ENCODE data around the gene NBAS.
"Not testable (repeated sequence)": the region's sequence is repeated elsewhere in the genome, so short reads cannot be mapped to it uniquely, and the experiment has no call there.

NBAS gene

GRCh38 chr2:15299904-15300520 is 261.1 kb downstream of the NBAS start:
- no peak for ATAC-seq

GRCh38 chr2:15298770-15299169 is 262.4 kb downstream of the NBAS start:
- no peak for ATAC-seq

GRCh38 chr2:15293262-15293937 is 267.7 kb downstream of the NBAS start:
- ATAC-seq: no peak

- no peak for ATAC-seq
Observed at GRCh38 chr2:15287447-15288184, 273.5 kb downstream of the NBAS start.

GRCh38 chr2:15284614-15285013 is 276.5 kb downstream of the NBAS start:
- no peak for ATAC-seq

GRCh38 chr2:15281681-15282080 is 279.5 kb downstream of the NBAS start:
- no peak for ATAC-seq

GRCh38 chr2:15279201-15279876 is 281.8 kb downstream of the NBAS start:
- no peak for ATAC-seq

GRCh38 chr2:15278296-15278695 is 282.8 kb downstream of the NBAS start:
- ATAC-seq: no peak

GRCh38 chr2:15275346-15275745 is 285.8 kb downstream of the NBAS start:
- no peak for ATAC-seq

- ATAC-seq: no peak
Observed at GRCh38 chr2:15273452-15273851, 287.7 kb downstream of the NBAS start.

GRCh38 chr2:15272942-15273341 is 288.2 kb downstream of the NBAS start:
- ATAC-seq: no peak

- no peak for ATAC-seq
Observed at GRCh38 chr2:15271941-15272542, 289.1 kb downstream of the NBAS start.

- ATAC-seq: no peak
Observed at GRCh38 chr2:15271276-15271675, 289.9 kb downstream of the NBAS start.

- no peak for ATAC-seq
Observed at GRCh38 chr2:15269043-15269442, 292.1 kb downstream of the NBAS start.

- no peak for ATAC-seq
Observed at GRCh38 chr2:15265889-15266288, 295.2 kb downstream of the NBAS start.

- no peak for ATAC-seq
Observed at GRCh38 chr2:15263976-15264685, 297.0 kb downstream of the NBAS start.

GRCh38 chr2:15262792-15263191 is 298.3 kb downstream of the NBAS start:
- no peak for ATAC-seq

GRCh38 chr2:15260835-15261234 is 300.3 kb downstream of the NBAS start:
- no peak for ATAC-seq

GRCh38 chr2:15260196-15260595 is 300.9 kb downstream of the NBAS start:
- no peak for ATAC-seq

- ATAC-seq: no peak
Observed at GRCh38 chr2:15259356-15259756, 301.8 kb downstream of the NBAS start.

- ATAC-seq: not testable (repeated sequence)
Observed at GRCh38 chr2:15258385-15258784, 302.7 kb downstream of the NBAS start.

GRCh38 chr2:15253835-15254286 is 307.3 kb downstream of the NBAS start:
- no peak for ATAC-seq
